GM21528 (cell line): ENCODE measurements around the gene DNAH7.
"Not testable (repeated sequence)": the region's sequence is repeated elsewhere in the genome, so short reads cannot be mapped to it uniquely, and the experiment has no call there.

Experiments used
- ATAC-seq: cut with Tn5 transposase; IDR thresholded peaks from one replicate; pipeline ENCODE4 v1.9.1; 2021; ENCODE audit warnings: mild to moderate bottlenecking, moderate library complexity; ENCODE audit not compliant: unreplicated experiment, low FRiP score

Gene DNAH7

DNA sequence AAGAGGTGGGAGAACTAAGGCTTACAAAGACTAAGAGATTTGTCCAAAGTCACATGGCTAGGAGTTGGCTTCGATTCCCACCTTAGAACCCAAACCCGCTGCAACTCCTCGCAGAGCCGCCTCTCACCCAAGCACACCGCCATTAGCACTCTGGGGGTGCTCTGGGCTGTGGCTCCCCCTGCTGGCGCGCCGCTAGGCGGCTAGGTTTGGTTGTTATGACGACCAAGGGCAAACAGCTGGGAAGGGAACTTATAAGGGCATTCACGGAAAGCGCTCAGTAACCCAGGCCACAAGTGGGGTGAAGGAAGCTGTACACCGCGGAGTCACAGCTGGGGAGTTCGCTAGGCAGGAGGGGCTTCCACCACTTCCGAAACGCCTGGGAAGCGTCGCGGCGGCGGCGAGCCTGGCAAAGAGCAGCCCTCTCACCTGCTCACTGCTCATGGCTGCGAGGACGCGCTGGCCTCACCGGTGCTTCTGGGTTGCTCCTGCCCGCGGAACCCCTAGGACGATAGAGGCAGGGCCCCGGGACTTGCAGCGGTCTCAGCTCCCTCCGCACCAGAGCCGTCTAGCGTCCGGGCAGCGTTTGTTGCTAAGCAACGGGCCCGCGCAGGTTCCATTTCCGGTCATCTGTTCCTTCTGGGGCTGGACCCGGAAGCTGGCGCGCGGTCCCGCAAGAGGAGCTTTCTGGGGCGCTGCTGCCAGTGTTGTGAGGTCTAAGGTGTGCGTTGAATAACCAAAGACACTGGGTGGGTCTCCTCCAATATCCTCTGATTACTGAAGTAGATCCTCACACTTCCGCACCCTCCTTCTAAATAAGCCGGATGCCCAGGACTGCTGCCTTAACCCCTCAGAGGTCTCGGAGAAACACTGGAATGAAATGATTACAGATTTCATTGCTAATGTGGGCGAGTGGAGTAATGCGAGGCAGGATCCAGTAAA is at the start of gene DNAH7:
DNAH7 (minus strand) TSS at position 567 of the 939 bp plus-strand sequence; CDS start at position 441, 126 bp downstream.
- ATAC-seq, result peak; percentile 100

DNA sequence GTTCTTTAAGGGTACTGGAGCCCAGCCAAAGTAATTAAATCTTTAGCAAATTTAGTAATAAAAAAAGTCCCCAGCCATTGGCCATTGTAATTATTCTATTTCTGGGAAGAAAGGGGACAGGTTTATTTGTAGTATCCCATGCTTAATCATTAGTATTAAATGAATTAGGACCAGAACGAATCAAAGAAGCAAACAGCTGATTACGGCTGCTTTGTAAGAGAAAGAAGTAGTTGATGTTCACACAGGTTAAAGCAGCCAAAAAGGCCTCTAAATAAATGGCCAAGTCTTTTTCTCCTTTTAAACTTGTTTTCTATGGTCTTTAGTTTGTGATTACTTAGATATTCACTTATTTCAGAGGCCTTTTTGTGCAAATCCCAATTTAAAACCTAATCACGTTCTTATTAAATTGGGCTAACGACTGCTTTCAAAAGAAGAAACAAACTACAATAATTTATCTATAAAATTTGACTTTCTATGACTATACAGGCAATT is 48.6 kb upstream of the DNAH7 start:
- no peak for ATAC-seq

DNA sequence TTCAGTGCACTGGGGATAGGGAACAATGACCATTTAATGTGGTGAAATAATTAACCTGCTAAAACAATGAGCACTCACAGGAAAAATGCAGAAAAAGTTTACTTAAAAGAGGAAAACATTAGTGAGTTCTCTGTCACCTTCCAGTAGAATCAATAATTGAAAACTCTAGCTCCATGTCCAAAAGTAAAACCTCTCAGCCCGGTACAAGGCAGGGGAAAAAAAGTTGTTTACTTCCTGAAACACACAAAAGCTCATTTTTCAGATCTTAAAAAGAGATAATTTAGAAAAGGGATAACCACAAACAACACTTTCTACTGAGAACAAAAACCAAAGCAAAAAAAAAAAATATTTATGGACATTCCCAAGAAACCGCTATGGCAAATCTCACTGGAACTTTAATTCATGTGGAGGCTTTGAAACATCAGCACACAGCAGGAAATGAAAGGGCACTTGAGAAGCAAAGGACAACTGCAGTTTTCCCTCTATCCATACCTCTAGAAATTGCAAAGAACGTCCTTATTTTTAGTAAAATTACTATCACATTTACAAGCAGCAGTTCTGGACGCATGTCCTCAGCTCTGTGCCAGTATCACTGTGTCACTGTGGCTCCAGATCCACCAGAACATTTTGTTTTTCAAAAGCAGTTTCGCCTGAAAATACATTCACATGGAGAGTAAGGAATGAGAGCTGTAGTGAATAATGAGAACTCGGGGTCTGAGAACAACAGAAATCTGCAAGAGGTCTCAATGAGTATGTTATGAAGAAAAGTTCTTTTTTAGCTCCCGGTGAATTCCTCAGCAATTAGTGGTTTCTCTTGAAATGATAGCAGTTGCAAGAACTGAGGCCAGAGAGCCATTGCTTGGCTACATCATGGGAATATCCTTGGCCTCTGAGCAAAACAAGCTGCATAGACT is 44.7 kb upstream of the DNAH7 start:
- ATAC-seq, result no peak

DNA sequence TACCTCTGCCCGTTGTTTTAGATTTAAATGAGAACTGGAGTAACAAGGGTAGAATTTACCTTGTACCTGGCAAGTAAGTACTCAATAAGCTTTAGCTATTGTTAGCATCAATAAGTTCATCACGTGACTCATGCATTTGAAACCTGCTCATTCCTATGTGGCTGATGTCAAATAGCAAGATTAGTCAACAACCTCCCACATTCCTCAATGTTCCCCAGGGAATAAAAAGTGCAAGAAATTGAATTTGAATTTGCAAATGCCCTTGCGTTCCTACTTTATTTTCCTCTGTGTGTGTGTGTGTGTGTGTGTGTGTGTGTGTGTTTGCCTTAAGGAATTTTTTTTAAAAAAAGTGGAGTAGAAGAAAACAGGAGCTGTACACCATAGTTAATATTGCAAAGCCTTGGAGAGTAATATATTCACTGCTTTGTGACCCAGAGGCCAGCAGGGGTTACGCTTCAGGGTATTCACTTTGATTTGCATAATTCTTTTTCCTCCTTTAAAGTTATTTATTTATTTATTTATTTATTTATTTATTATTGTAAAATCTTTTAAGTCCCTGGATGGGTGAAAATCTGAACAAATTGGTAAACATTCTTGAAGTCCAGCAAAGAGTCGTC is 43.9 kb upstream of the DNAH7 start:
- no peak for ATAC-seq

DNA sequence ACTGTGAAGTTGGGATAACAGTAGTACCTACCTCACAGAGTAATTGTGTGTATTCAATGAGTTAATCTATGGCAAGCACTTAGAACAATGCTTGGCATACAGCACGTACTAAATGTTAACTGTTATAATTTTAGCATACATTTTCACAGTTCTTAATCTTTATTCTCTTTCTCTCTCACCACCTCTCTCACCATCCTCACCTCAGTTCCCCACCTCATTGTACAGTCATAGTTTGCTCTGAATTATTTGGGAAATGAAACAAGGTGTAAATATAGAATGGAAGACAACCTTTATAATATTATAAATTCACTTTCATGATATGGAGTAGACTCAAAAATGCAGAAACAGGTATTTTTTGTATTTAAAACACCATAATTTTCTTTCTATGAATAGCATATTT is 40.0 kb upstream of the DNAH7 start:
- no peak for ATAC-seq

DNA sequence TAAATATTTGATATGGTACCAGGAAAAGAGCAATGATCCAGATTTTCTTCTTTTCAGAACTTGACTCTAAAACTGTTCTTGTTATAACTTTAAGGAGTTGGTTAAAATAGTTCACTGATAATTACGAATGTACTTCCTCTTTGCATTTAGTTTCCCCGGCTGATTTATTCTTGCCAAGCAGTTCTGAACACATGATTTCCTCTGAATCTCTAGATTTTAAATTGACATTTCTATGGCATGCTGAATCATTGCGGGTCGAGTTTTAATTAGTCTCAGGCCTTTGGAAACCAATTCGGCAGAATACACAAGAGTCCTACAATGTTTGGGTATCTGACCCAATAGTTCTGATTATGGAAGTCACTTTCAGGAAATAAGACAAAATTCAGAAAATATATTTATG is 37.3 kb upstream of the DNAH7 start:
- no peak for ATAC-seq

DNA sequence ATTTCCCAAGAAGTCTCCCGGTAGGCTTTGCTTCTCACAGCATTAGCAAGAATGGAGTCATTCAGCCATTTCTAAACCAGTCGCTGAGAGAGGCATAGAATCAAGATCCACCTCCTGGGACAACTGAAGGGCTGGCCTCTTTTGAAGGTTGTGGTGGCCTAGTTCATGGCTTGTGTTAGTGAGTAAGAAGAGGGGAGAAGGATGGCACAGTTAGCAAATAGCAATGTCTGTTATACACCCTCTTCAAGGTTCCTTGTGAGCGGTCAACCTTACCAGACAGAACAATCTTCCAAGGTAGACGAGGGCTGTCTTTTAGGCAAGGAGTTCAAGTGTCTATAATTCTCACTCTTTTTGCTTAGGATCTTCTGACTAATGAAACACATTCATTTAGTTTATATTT is 35.4 kb upstream of the DNAH7 start:
- ATAC-seq, result no peak

DNA sequence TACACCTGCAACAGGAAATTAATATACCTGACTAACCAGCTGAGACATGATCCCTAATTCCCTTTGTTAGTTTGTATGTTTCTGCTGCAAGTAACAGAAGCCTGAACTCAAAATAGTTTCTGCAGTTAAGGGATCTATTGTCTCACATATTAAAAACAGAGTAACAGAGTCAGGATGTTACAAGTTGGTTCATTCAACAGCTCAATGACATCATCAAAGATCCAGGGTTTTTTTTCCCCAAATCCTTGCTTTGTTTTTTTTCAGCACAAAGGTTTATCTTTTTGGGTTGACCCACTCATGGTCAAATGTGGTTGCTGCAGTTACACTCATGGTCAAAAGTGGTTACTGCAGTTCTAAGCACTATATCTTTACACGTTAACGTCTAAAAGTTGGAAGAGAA is 35.0 kb upstream of the DNAH7 start:
- ATAC-seq, result no peak

DNA sequence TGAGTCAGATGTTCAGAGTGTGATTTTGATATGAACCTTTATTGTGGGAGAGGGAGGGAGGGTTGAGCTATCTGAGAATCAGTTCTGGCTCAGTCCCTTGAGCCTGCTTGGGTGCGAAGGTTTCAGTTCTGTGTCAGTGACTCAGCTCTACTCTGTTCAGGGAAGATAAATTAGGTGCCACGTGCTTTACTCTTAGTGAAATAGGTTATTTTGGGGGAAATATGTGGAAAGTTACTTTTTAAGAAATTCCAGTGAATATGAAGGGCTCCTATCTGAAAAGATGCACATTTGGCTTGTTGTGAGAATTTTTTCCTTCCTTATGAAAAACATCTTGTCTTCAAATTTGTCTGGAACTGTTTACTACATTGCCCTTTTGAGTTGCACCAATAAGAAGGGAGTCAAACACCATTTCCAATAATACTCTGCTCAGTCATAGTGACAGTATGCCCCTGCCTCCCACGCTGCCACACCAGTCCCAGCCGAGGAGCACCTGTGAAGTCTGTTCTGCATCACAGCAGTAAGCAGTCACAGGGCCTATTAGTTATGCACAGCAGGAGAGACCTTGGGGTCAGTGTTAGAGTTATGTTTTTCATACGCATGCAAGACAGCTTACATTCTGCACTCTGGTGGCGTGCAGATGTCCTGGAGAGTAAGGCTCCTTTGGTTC is 32.8 kb upstream of the DNAH7 start:
- ATAC-seq, result peak; percentile 97

DNA sequence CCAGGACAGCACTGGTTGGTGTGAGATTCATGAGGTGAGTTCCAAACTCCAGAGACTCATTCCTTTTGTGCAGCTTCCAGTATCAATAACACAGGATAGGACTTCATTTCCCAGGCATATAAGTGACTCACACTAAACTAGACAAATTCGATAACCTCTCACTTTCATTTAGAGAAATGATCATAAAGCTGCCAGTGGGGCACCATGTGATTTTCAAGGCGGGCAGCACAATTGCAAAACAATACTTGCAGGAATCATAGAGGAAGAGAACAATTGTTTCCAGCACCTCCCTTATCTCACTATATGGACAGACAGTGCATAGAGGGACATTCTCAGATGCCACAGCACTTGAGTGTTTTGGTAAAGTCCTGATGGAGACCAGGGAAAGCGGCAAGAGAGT is 31.3 kb upstream of the DNAH7 start:
- no peak for ATAC-seq

DNA sequence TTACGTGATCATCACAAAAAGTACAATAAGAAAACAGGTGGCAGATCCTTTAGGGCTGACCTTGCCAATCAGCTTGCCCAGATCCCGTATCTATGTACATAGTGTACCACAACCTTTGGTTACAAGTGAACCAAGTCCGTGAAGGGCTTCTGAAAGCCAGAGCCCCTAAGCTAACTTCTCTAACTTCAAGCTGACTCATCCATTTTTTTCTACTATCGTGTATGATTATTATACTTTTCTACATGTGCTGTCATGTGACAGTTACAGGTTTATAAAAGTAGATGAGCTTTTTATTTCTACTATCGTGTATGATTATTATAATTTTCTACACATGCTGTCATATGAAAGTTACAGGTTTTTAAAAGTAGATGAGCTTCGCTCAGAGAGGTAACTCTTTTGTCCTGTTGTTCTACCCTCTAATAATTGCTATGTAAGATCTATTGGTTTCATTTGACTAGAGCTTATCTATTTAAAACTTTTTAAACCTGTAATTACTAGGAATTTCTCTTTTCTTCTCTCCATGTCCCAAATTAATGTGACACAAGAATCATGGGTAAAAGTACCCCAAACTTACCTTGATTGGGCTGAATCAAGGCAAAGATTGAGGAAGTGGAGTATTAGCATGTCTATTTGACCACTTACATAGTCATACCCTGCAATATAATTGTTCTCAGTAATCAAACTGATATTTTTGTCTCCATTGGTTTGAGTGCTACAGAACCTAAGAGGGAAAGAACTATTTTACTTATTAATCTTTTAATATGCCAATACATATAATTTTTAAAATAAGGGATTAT is 29.4 kb upstream of the DNAH7 start:
- ATAC-seq, result no peak

DNA sequence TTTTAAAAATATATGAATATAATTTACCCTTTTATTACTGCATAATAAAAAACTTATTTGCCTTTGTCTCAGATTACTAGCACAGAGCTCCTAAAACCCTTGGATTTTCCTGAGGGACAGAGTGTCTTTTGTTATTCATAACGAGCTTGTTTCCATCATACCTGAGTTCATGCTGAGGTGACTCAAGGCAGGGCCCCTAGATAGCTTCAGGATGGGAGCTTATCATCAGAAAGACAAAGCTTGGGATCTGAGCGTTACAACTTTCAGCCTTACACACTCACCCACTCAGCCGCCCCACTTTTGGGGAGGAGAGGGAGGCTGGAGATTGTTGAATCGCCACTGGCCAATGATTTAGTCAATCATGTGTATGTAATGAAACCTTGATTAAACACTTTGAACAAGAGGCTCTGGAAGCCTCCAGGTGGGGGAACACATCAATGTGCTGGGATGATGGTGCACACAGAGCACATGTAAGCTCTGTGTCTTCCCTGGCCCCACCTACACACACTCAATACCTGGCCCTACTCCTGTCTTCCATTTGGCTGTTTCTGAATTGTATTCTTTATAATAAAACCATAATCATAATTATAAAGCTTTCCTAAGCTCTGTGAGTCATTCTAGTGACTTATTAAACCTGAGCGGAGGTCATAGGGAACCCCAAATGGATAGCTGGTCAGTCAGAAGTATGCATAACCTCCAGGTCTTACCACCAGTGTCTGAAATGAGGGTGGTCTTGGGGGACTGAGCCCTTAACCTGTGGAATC is 28.5 kb upstream of the DNAH7 start:
- ATAC-seq, result no peak

DNA sequence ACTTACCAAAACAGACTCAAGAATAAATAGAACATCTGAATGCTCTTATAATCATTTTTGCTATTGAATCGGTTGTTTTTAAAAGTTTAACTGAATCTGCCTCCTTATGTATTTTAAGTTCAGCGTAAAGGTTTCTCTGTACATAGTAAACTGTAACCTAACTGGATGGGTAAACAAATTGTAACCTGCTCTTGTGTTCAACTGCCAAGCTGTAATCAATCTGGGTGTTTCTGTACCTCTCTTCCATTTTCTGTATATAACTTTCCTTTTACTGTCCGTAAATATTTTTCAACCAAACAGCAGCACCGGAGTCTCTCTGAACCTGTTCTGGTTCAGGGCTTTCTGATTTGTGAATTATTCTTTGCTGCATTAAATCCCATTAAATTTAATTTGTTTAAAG is 27.6 kb upstream of the DNAH7 start:
- ATAC-seq, result no peak

DNA sequence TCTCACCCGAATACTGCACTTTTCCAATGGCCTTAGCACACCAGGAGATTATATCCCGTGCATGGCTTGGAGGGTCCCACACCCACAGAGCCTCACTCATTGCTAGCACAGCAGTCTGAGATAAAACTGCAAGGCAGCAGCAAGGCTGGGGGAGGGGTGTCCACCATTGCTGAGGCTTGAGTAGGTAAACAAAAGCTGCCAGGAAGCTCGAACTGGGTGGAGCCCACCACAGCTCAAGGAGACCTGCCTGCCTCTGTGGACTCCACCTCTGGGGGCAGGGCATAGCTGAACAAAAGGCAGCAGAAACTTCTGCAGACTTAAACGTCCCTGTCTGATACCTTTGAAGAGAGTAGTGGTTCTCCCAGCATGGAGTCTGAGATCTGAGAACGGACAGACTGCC is 20.8 kb upstream of the DNAH7 start:
- ATAC-seq, result not testable (repeated sequence)

DNA sequence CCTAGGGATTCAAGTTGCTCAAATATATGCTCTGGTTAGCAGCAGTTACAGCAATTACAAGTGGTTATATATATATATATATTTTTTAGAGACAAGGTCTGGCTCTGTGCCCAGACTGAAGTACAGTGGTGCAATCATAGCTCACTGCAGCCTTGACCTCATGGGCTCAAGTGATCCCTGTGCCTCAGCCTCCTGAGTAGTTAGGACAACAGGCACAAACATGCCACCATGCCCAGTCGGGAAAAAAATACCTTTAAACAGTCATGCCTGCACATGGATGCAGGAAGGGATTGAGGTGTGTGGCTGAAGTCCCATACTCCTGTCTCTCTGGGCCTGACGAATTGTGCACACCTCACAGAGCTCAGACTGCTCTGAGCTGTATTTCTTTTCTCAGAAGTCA is 19.6 kb upstream of the DNAH7 start:
- no peak for ATAC-seq

DNA sequence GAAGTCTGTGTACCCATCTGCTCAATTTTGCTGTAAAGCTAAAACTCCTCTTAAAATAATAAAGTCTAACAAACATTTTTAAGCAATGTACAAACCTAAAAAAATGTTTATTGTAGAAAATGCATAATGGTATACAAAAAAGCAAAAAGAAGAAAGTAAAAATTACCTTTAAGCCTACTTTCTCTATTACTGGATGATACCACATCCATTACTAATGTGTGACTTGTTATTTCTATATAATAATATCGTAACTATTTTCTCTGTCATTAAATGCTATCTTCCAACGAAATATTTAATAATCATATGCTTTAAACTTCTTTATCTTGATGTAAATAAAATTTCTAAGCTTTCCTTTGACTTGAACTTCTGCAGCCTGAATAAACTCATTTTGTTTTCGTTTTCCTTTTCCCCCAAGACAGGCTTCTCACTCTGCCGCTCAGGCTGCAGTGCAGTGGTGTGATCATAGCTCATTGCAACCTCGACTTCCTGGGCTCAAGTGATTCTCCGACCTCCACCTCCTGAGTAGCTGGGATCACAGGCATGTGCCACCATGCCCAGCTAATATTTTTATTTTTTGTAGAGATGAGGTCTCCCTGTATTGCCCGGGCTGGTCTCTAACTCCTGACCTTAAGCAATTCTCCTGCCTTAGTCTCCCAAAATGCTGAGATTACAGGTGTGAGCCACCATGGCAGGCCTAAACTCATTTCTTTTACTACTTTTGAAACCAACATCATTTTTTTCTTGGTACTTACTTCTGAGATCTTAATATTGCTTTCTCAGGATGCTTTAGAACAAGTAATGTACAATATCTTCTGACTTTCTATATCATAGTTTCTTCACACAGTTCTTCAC is 18.1 kb upstream of the DNAH7 start:
- peak; percentile 61 for ATAC-seq

DNA sequence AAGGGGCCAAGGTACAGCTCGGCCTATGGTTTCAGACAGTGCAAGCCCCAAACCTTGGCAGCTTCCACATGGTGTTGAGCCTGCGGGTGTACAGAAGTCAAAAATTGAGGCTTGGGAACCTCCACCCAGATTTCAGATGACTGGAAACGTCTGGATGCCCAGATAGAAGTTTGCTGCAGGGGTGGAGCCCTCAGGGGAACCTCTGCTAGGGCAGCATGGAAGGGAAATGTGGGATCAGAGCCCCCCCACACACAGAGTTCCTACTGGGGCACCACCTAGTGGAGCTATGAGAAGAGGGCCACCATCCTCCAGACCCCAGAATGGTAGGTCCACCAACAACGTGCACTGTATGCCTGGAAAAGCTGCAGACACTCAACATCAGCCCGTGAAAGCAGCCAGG is 15.0 kb upstream of the DNAH7 start:
- no peak for ATAC-seq

DNA sequence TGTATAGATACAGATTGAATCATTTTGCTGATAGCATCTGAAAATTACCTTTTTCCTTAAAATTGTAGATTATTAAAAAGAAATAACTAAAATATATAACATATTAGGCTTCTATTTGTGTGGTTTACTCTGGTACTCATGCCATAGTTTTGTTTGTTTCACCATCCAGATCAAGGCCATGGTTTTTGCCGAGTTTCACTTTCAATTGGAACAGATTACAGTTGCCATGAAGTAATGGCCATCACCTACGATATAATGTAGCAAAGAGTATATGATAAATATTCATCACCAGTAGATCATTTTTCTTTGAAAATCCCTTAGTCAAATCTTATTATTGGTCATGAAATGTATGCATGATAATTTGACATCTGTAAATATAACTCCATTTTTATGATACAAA is 11.9 kb upstream of the DNAH7 start:
- ATAC-seq, result no peak
